ENCODE results near the gene GYPE. TPM values are rescaled to one million over a fixed set of nuclear protein-coding genes. Genes with fewer than 3 reads are reported as not detected.
"Not testable (repeated sequence)": the region's sequence is repeated elsewhere in the genome, so short reads cannot be mapped to it uniquely, and the experiment has no call there.

GYPE gene
- total RNA-seq, 1 donor from 2014 or later, result not detected

GRCh38 chr4:143883529-143883928 is 21.8 kb downstream of the GYPE start:
- DNase-seq (ENCODE audit: low spot score), result no peak
- Mint-ChIP-seq H3K9me3 (no peaks in the 10 kb centered on the region), H3K4me1 (no peaks in the 10 kb centered on the region), H3K36me3 (no peaks in the 10 kb centered on the region), H3K27ac (no peak overlapping the region), H3K4me3 (no peak overlapping the region), H3K27me3 (ENCODE audit: insufficient read depth, low read depth) (no peaks in the 10 kb centered on the region)
- TF ChIP-seq EZH2phosphoT487 (IDR thresholded peaks at IDR 0.05), result no peak
- TF ChIP-seq EZH2 (IDR thresholded peaks at IDR 0.05), result no peak
- TF ChIP-seq CTCF (IDR thresholded peaks at IDR 0.05), result no peak
- no peaks in the 10 kb centered on the region for H3F3A ChIP-seq (ENCODE audit: low read depth)
- no peaks in the 10 kb centered on the region for H4K20me1 ChIP-seq (ENCODE audit: low read depth)
- no peak overlapping the region for H3K4me2 ChIP-seq
- no peaks in the 10 kb centered on the region for H3K36me3 ChIP-seq
- H3K27me3 ChIP-seq, result no peaks in the 10 kb centered on the region
- H3K9ac ChIP-seq, result no peak overlapping the region
- no peaks in the 10 kb centered on the region for H3K79me2 ChIP-seq (ENCODE audit: low read depth)
- no peaks in the 10 kb centered on the region for H3K9me3 ChIP-seq (ENCODE audit: low read depth)
- H3K4me3 ChIP-seq, result no peak overlapping the region
- H2AFZ ChIP-seq (replicated peaks), result no peak overlapping the region
- H3K4me1 ChIP-seq, result no peaks in the 10 kb centered on the region
- H3K27ac ChIP-seq, result no peak overlapping the region

GRCh38 chr4:143882892-143883291 is 22.5 kb downstream of the GYPE start:
- Histone ChIP-seq H3K27me3 (no peaks in the 10 kb centered on the region), H3K9ac (no peak overlapping the region), H3F3A (ENCODE audit: low read depth) (no peaks in the 10 kb centered on the region), H3K9me3 (ENCODE audit: low read depth) (no peaks in the 10 kb centered on the region), H3K36me3 (no peaks in the 10 kb centered on the region), H3K27ac (no peak overlapping the region), H2AFZ (replicated peaks) (no peak overlapping the region), H3K4me3 (no peak overlapping the region), H4K20me1 (ENCODE audit: low read depth) (no peaks in the 10 kb centered on the region), H3K4me1 (no peaks in the 10 kb centered on the region), H3K4me2 (no peak overlapping the region), H3K79me2 (ENCODE audit: low read depth) (no peaks in the 10 kb centered on the region)
- H3K27ac Mint-ChIP-seq, result no peak overlapping the region
- H3K4me3 Mint-ChIP-seq, result no peak overlapping the region
- DNase-seq (ENCODE audit: low spot score), result no peak
- H3K27me3 Mint-ChIP-seq (ENCODE audit: insufficient read depth, low read depth), result no peaks in the 10 kb centered on the region
- H3K36me3 Mint-ChIP-seq, result no peaks in the 10 kb centered on the region
- TF ChIP-seq EZH2phosphoT487 (IDR thresholded peaks at IDR 0.05), result no peak
- no peak for TF ChIP-seq EZH2 (IDR thresholded peaks at IDR 0.05)
- TF ChIP-seq CTCF (IDR thresholded peaks at IDR 0.05), result no peak
- H3K4me1 Mint-ChIP-seq, result no peaks in the 10 kb centered on the region
- H3K9me3 Mint-ChIP-seq, result no peaks in the 10 kb centered on the region

GRCh38 chr4:143879561-143879960 is 25.8 kb downstream of the GYPE start:
- not testable (repeated sequence) for H3K27ac ChIP-seq; H3K36me3 ChIP-seq; H3K4me2 ChIP-seq; H3K4me3 ChIP-seq; H3K27ac Mint-ChIP-seq; H3K9me3 Mint-ChIP-seq; H3K9me3 ChIP-seq (ENCODE audit: low read depth); H2AFZ ChIP-seq (replicated peaks); H3K27me3 Mint-ChIP-seq (ENCODE audit: insufficient read depth, low read depth); H3K4me1 ChIP-seq; H3K4me3 Mint-ChIP-seq; H3K4me1 Mint-ChIP-seq; H3F3A ChIP-seq (ENCODE audit: low read depth); H3K27me3 ChIP-seq; H4K20me1 ChIP-seq (ENCODE audit: low read depth); DNase-seq (ENCODE audit: low spot score); H3K36me3 Mint-ChIP-seq; H3K79me2 ChIP-seq (ENCODE audit: low read depth); H3K9ac ChIP-seq

- not testable (repeated sequence) for H3K9me3 ChIP-seq (ENCODE audit: low read depth); H3F3A ChIP-seq (ENCODE audit: low read depth); H3K27ac ChIP-seq; H3K36me3 ChIP-seq; H3K79me2 ChIP-seq (ENCODE audit: low read depth); H3K27me3 ChIP-seq; H3K4me1 ChIP-seq; H3K4me3 Mint-ChIP-seq; H3K4me1 Mint-ChIP-seq; H3K27me3 Mint-ChIP-seq (ENCODE audit: insufficient read depth, low read depth); H3K9me3 Mint-ChIP-seq; H3K4me3 ChIP-seq; H3K27ac Mint-ChIP-seq; DNase-seq (ENCODE audit: low spot score); H2AFZ ChIP-seq (replicated peaks); H3K9ac ChIP-seq; H3K4me2 ChIP-seq; H3K36me3 Mint-ChIP-seq; H4K20me1 ChIP-seq (ENCODE audit: low read depth)
Observed at GRCh38 chr4:143875357-143875756, 30.0 kb downstream of the GYPE start.

GRCh38 chr4:143870523-143871268 is 34.7 kb downstream of the GYPE start:
- not testable (repeated sequence) for H4K20me1 ChIP-seq (ENCODE audit: low read depth); H3F3A ChIP-seq (ENCODE audit: low read depth)

GRCh38 chr4:143869925-143870324 is 35.4 kb downstream of the GYPE start:
- not testable (repeated sequence) for H3K27me3 Mint-ChIP-seq (ENCODE audit: insufficient read depth, low read depth); H3K27ac Mint-ChIP-seq; H3K9me3 ChIP-seq (ENCODE audit: low read depth)

More at GRCh38 chr4:143870523-143871268, 34.7 kb downstream of the GYPE start:
- H2AFZ ChIP-seq (replicated peaks); H3K36me3 ChIP-seq; H3K27me3 ChIP-seq; H3K4me2 ChIP-seq; H3K4me3 Mint-ChIP-seq; H3K4me1 Mint-ChIP-seq; H3K4me1 ChIP-seq; H3K79me2 ChIP-seq (ENCODE audit: low read depth); H3K9me3 ChIP-seq (ENCODE audit: low read depth); H3K27ac Mint-ChIP-seq; H3K27me3 Mint-ChIP-seq (ENCODE audit: insufficient read depth, low read depth); DNase-seq (ENCODE audit: low spot score); H3K9ac ChIP-seq; H3K9me3 Mint-ChIP-seq; H3K4me3 ChIP-seq; H3K27ac ChIP-seq; H3K36me3 Mint-ChIP-seq: not testable (repeated sequence)

More at GRCh38 chr4:143869925-143870324, 35.4 kb downstream of the GYPE start:
- H3K4me1 Mint-ChIP-seq; H3K27ac ChIP-seq; H3K36me3 ChIP-seq; H4K20me1 ChIP-seq (ENCODE audit: low read depth); H2AFZ ChIP-seq (replicated peaks); DNase-seq (ENCODE audit: low spot score); H3K36me3 Mint-ChIP-seq; H3F3A ChIP-seq (ENCODE audit: low read depth); H3K4me1 ChIP-seq; H3K4me3 ChIP-seq; H3K27me3 ChIP-seq; H3K9me3 Mint-ChIP-seq; H3K79me2 ChIP-seq (ENCODE audit: low read depth); H3K4me3 Mint-ChIP-seq; H3K9ac ChIP-seq; H3K4me2 ChIP-seq: not testable (repeated sequence)

All from neural progenitor cell (in vitro differentiated cells).